HG02840 (cell line): Measurements from ENCODE around the gene DENND2C.
A peak's percentile ranks its signal among the peaks of the same experiment; 100 is the strongest.
"Not testable (repeated sequence)": the region's sequence is repeated elsewhere in the genome, so short reads cannot be mapped to it uniquely, and the experiment has no call there.

Experiments used
- ATAC-seq: cut with Tn5 transposase; IDR thresholded peaks from one replicate; pipeline ENCODE4 v1.9.1; 2021; ENCODE audit warnings: mild to moderate bottlenecking, moderate library complexity, moderate number of reproducible peaks; ENCODE audit not compliant: unreplicated experiment, low FRiP score

DENND2C gene

DNA sequence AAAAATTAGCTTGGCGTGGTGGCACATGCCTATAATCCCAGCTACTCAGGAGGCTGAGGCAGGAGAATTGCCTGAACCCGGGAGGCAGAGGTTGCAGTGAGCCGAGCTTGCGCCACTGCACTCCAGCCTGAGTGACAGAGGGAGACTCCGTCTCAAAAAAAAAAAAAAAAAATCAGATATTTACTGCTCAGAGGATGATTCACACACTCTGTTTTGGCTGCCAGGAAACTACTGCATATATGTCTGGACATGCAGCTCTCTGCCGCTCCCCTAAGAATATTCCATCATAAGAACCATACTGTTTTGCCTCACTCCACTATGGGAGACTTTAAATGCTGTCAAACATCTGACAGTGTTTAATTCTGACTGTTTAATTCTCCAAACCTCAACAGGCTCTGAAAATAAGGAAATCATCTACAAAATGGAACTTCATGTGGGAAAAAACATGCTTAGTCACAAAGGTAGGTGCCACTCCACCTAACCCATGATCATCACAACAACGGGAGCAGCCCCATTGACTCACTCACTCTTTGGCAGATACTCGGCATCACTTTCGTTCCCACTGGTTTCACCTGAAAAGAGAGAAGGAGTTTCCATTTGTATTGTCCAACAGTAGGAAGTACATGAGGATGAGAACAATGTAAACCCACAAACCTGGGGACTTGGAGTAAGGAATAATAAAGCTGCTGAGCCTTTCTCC is 59.2 kb downstream of the DENND2C start:
- ATAC-seq, result no peak

DNA sequence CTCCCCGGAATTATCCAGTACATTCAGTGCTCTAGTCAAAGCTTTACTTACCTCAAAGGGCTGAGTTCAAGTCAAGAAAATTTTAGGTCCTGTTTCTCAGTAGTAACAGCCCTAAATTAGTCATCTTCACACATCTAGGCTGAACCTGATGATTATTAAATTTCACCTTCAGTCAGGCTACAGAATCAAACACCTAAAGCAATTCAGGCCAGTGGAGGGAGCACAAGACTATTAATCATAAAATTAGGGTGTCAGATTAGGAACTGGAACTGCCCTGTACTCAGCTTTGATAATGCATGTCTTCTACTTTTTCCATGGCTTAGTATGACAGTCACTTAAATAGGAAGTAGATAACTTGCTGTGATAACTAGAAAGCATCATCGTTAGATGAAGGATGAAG is 60.0 kb downstream of the DENND2C start:
- no peak for ATAC-seq

DNA sequence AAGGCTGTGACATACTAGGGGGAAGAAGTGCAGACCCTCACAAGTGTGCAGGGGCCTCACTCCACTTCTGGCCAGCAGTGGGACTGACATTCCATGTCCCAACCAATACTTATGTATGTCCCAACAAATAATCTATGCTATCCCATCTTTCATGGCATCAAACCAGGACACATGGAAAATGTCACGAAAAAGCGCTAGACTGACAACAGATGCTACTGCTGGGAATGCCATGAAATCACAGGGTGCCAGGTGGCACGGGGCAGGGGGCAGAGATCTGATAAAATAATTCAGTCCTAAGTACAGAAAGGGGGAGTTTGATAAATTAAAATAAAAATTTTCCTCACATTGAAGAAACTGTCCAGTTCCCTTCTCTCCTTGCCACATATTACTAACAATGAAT is 60.8 kb downstream of the DENND2C start:
- ATAC-seq, result no peak

DNA sequence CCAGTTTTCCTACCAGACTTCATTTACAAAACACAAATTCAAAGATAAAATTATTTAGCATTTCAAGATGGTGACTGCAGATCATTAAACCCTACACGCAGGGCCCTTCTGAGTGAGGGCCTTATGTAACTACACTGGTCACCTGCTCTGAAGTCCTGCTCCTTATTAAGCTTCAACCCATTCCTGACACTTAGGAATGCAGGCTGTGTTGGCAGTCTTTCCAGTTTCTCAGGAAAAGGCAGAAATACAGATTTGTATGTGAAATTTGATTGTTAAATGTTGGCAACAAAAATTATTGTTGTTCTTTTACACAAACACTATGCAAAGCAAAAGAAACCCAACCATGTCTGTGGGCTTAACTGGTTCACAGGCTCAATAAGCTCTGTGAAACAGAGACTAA is 62.6 kb downstream of the DENND2C start:
- no peak for ATAC-seq

DNA sequence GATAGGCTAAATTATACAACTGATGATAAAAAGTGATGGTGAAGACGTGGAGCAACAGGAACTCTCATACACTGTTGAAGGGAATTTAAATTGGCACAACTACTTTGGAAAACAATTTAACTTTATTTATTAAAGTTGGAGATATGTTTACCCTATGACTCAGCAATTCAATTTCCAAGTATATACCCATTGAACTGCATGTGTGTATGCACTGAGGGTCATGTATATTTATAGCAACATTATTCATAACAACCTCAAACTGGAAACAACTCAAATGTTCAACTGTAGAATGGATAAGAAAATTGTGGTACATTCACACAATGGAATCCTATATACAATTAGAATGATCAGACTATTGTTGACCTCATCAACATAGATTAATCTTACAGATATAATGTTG is 71.9 kb downstream of the DENND2C start:
- no peak for ATAC-seq

DNA sequence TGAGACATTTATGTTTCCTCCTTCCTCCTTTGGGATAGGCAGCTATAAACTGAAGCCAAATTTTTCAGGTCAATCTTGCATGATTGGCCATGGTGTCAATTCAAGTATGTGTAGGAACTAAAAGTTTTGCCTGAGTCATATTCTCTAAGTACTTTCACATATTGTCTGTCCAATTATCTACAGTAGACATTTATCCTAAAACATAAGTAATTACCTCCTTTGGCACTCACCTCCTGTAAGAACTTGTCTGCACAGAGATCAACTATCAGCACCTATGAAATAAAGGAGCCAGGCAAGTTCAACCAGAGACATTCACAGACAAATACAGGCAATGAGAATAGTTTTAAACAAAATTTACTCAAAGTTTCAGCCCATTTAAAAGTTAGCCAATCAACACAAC is 74.2 kb downstream of the DENND2C start:
- no peak for ATAC-seq

DNA sequence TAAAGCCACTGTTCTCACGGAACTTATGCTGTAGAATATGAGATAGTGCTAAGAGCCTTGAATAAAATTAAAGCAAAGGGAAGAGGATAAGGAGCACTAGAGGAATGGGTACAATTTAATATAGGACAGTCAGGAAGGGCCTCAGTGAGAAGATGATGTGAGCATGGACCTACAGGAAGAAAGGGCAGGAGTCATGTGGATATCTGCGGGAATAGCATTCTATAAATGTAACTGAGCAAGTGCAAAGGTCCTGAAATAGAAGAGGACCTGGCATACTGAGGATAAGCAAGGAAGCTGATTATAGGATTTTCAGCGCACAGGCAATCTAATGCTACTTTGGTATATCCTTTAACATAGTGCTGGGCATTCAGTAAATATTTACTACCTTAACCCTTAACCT is 75.8 kb downstream of the DENND2C start:
- no peak for ATAC-seq

DNA sequence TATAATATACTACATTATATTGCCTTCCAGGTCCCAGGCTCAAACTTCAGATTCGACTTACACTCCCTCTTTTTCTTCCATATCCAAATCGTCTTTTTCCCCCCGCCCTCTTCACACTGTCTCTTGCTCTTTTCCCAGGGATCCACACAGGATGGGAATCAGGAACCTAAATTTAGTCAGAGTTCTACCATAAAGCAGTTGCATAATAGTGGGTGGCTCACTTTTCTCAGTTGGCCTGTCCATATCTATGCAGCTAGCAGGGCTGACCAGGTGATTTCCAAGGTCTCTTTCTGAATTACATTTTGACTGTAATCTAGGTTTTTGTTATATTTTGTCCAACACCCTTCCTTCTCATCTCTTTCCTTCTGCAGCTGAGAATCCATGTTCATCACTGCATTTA is 80.7 kb downstream of the DENND2C start:
- no peak for ATAC-seq

DNA sequence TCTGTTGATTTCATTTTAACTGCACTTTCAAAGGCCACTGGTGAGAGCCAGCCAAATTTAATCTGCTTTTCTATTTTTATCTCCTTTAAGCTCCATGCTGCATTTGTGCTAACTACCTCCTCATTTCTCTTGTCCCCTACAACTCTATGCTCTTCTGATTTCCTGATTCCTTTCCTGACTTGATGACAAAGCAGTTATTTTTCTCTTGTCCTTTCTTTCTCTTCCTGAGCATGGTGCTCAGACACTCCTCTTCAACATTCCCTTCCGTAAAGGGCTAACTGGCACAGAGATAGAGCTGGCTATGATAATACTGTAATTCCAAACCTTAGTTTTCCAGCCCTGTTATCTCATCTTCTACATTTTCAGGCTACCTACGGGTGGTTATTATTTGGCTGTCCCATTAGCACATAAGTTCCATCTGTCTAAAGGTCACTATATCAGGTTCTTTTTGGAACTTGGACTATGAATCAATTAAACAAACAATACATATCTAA is 81.6 kb downstream of the DENND2C start:
- ATAC-seq, result no peak

DNA sequence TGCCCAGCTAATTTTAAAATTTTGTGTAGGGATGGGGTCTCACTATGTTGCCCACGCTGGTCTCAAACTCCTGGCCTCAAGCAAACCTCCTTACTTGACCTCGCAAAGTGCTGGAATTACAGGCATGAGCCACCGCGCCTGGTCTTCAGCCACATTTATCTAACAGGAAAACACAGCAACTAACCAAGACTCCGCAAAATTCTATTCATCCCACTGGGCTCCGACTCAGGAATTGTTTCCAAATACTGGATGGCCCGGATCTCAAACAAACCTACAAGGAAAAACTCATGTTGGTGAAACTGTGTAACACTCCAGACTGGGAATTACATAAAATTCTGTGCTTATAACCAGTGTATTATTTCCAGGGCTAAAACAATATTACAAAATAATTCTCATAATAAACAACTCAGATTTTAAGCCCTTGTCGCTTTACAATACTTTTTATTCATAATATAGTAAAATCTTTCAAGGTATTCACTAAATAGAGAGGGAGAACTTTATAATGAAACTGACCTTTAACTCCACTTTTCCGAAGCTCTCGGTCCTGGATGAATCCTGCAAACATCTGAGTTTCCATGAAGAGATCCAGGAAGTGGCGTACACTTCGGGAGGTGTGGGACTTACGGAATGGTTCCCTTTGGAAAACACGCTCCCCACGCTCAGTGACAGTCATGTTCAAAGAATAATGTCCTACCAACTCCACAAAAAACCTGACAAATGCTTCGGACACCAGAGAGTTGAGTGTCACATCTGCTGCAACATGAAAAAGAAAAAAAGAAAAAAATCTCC is 82.5 kb downstream of the DENND2C start:
- no peak for ATAC-seq

DNA sequence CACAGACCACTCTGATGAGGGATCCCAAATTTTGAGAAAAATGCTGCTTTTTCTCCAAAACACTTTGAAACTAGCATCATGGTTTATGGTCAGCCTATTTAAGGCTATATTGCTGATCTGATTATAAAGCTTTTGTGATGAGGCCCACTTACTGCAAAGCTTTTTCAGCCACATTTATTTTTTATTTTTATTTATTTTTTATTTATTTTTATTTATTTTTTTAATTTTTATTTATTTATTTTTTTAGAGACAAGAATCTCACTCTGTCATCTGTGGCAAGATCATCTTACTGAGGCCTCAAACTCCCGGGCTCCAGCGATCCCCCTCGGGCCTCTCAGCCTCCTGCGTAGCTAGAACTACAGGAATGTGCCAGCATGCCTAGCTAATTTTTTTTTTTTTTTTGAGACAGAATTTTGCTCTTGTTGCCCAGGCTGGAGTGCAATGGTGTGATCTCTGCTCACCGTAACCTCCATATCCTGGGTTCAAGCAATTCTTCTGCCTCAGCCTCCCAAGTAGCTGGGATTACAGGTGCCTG is 83.3 kb downstream of the DENND2C start:
- ATAC-seq, result no peak

DNA sequence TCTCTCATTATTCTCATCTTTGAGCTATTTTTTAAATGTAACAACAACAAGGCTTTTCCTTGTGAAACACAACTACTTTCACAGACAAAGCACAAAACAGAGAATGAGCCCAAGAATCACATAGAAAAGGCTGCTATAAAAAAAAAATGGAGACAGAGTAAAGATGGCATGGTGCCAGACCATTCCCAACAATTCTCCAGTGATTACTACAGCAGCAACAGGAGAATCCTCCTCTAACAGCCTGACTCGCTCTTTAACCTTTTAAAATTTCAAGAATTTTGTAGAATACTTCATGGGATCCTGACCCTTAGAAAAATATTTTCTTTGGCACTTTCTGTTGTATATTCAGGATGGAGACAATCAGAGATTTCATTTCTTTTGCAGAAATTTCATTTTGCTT is 84.6 kb downstream of the DENND2C start:
- no peak for ATAC-seq

DNA sequence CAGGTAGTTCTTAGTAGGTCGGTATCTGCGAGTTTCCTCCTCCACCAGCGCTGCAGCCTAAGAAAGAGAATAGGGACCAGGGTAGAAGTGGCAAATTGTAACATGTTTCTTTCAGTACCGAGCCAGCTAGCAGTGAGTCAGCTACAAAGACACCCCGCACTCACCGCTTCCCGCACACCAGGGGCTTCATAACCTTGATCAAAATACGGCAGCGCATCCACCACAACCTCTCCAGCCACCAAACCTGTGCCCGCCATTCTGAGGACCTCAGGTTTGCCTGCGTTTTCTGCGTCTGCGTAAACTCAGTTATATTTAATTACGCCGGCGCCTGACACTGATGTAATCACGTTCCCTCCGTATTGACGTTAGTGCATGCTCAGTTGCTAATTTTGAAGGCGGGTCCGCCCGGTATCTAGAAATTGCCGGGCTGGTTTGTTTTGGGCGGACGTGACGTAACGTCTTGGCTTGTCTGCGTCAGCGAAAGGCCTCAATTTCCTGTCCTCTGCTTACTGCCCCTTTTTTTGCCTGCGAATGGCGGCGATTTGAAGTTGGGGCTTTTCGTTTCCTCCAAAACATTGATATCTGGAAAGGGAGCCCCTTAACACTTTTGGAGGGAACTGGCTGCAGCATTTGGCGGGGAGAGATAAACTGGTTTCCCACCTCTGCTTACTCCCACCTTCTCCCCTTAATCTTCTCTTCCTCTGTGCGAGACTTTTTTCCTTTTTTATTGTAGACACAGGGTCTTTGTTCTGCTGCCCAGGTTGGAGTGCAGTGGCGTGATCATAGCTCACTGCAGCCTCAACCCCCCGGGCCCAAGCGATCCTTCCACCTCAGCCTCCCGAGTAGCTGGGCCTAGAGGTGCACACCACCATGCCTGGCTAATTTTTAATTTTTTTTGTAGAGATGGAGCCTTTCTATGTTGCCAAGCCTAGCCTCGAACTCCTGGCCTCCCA is 88.2 kb downstream of the DENND2C start, which contains the start of gene BCAS2:
TSS of gene BCAS2 (minus strand) at position 281 of the 953 bp plus-strand sequence. CDS start at position 257, 24 bp downstream.
- peak; percentile 99 for ATAC-seq

DNA sequence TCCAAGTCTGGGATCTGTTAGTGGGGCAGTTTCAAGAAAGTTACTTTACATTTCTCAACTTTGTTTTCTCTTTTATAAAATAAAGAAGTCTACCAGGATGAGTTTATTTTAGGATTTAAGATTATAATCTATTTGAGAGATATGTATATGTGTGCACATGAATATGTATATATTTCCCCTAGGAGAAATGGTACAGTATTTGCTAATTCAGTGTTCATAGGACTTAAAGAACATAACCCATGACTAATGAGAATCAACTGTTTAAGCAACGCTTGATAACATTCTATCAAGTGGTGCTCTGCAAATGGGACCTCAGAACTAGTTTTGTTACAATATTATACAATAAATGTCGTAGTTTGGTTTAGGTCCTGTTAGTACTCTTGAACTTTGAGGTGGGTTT is 95.5 kb downstream of the DENND2C start:
- no peak for ATAC-seq

DNA sequence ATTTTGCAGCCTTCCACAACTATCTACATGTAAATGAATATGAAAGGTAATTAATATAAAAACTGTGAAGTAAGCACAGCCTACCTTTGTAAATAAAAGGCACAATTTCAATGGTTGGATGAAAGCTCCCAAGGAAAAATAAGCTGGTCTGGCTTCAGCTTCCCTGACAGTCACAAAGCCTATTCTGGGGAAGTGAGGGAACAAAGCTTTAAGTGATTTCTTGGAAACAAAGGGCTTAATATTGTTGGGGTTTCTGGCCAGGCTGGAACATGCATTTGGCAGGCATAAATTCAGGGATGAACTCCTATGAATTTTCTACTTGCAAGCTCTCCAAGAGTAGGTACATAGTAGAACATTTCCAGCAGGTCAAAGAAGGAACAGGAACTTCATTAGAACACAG is 105.7 kb downstream of the DENND2C start:
- no peak for ATAC-seq

DNA sequence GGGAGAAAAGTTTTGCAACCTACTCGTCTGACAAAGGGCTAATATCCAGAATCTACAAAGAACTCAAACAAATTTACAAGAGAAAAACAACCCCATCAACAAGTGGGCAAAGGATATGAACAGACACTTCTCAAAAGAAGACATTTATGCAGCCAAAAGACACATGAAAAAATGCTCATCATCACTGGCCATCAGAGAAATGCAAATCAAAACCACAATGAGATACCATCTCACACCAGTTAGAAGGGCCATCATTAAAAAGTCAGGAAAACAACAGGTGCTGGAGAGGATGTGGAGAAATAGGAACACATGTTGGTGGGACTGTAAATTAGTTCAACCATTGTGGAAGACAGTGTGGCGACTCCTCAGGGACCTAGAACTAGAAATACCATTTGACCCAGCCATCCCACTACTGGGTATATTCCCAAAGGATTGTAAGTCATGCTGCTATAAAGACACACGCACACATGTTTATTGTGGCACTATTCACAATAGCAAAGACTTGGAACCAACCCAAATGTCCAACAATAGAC is 106.8 kb downstream of the DENND2C start:
- ATAC-seq, result not testable (repeated sequence)

DNA sequence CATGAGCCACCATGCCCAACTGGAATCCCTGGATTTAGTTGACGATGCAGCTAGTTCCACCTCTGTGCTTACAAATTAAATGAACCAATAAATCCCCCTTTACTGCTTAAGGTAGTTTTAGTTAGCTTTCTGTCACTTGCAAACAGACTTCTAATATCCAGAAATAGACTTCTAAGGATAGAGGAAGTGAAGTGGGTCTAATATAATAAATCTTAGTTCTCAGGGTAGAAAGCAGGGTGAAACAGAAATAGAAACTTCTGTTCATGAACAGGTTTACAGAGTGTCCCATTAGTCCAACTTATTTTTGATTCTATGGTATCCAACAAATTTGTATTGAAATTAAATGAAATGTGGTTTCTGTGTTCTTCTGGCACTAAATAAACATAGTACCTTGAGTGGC is 108.5 kb downstream of the DENND2C start:
- no peak for ATAC-seq

DNA sequence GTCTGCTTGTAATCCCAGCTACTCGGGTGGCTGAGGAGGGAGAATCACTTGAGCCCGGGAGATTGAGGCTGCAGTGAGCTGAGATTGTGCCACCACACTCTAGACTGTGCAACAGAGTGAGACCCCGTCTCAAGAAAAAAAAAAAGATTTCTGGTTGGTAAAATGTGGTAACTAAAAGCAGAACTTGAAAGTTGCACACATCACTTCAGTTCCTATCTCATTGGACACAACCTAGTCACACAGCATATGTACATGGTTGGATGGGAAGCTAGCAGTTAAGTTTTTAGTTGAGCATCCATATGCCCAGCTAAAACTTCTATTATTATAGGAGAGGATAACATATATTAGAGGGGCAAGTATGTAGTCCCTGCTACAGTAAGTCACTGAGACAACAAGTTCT is 110.5 kb downstream of the DENND2C start:
- no peak for ATAC-seq

DNA sequence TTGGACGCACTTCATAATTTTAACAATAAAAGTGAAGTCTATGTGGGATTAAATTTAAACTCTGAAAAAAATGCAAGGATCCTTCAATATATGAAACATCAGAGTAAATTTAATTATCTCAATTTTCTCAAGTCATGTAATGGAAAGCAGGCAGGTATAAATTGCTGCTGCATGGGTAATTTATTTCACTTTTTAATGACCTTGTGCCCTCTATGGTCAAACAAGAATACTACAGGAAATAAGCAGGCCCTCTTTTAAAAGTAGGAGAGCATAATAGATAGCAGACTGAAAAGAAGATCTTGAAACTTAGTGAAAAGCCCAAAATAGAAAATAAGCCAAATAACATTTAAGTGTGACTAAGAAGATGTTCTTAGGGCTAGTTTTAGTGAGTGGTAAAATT is 111.3 kb downstream of the DENND2C start:
- no peak for ATAC-seq

DNA sequence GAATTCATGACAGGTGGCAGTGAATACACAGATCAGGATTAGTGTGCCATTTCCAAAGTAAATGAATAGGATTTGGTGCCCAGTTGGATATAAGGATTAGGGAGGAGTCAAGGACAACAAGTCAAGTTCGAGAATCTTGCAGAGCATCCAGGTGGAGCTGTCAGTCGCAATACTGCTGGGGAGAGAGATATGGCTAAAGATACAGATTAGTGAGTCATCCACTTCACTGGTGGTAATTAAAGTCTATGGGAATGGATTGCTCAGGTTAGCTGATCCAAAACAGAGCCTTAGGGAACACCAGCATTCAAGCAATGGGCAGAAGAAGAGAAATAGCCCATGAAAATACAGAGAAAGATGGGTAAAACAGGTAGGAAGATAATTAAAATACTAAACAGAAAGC is 115.3 kb downstream of the DENND2C start:
- no peak for ATAC-seq
